Stimulated activated CD8-positive, alpha-beta memory T cell treated with anti-CD3 and anti-CD28 coated beads, Interleukin-15, amount 100 ng/mL, for 1 hour (primary cell): ENCODE data around the gene TMED9.

Experiments
- DNase-seq: peaks from one replicate; pipeline ENCODE4 v3.0.0-alpha.2; 2020; ENCODE audit warnings: low read depth

Gene TMED9

DNA sequence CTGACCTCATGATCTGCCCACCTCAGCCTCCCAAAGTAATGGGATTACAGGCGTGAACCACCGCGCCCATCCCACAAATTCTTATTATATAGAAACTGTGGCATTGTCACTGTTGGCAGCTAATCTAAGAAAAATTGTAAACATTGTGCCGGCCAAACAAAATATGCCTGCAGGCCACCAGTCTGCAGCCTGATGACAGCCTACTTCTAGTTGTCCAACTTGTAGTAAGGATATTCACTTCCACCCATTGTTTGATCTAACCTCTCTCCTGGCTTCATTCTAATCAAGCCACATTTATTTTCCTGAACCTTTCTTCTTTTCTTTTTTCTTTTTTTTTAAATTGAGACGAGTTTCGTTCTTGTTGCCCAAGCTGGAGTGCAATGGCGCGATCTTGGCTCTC is 13.7 kb upstream of the TMED9 start:
- no peak for DNase-seq

GRCh38 chr5:177588413-177588909 is 3.5 kb upstream of the TMED9 start:
- DNase-seq, result no peak

DNA sequence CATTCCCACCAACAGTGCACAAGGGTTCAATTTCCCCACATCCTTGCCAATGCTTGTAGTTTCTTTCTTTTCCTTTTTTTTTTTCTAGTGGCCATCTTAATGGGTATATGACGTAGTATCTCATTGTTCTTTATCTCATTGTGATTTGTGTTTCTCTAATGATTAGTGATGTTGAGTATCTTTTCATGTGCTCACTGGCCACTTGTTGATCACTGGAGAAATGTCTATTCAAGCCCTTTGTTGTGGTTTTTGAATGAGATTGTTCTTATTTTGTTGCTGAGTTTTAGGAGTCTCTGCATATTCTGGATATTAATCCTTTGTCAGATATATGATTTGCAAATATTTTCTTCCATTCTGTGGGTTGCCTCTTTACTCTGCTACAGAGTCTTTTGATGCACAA is 1.6 kb upstream of the TMED9 start:
- no peak for DNase-seq

- DNase-seq, result no peak
Observed at GRCh38 chr5:177591690-177592009, 353 bp upstream of the TMED9 start.

DNA sequence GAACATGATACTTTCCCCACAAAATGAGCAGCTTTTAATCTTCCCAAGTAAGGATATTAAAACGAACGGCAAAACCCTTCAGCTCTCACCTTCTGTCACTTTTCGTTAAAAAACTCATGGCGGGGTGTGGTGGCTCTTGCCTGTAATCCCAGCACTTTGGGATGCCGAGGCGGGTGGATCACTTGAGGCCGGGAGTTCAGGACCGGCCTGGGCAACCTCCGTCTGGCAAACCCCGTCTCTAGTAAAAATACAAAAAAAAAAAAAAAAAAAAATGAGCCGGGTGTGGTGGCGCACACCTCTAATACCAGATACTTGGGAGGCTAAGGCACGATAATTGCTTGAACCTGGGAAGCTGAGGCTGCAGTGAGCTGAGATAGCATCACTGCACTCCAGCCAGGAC is 902 bp downstream of the TMED9 start:
- no peak for DNase-seq

GRCh38 chr5:177593511-177593910 is 1.5 kb downstream of the TMED9 start:
- DNase-seq, result no peak

DNA sequence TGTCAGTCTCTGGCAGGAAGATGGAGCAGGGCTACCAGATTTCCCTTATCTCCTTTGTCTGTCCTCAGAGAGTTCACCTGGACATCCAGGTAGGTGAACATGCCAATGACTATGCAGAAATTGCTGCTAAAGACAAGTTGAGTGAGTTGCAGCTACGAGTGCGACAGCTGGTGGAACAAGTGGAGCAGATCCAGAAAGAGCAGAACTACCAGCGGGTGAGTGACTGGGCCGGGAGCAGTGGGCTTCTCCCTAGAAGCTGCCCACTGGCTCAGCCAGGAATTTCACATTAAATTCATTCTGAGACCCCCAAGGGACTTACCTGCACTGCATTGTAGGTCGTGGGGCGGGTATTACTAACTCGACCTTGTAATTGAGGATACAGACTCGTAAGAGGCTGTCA is 2.1 kb downstream of the TMED9 start:
- no peak for DNase-seq

- no peak for DNase-seq
Observed at GRCh38 chr5:177595026-177595585, 3.1 kb downstream of the TMED9 start.

- DNase-seq, result no peak
Observed at GRCh38 chr5:177595991-177596774, 4.2 kb downstream of the TMED9 start.

GRCh38 chr5:177596775-177597238 is 4.8 kb downstream of the TMED9 start:
- no peak for DNase-seq

DNA sequence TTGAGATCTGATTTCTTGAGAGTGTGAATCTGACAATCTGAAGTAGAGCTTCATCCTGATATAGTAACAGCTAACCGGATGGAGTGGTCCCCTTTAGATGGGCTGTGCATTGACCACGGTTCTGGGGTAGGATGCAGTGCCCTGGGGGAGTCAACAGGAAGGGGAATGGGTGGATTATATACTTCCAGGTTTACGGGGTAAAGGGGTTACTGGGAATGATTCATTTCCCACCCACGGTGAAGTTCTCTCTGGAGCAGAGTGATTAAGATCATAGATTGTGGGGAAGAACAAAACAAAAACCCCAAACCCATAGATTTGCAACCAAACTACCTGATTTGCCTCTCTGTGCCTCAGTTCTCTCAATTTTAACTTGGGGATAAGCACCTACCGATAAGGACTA is 6.5 kb downstream of the TMED9 start:
- DNase-seq, result no peak

DNA sequence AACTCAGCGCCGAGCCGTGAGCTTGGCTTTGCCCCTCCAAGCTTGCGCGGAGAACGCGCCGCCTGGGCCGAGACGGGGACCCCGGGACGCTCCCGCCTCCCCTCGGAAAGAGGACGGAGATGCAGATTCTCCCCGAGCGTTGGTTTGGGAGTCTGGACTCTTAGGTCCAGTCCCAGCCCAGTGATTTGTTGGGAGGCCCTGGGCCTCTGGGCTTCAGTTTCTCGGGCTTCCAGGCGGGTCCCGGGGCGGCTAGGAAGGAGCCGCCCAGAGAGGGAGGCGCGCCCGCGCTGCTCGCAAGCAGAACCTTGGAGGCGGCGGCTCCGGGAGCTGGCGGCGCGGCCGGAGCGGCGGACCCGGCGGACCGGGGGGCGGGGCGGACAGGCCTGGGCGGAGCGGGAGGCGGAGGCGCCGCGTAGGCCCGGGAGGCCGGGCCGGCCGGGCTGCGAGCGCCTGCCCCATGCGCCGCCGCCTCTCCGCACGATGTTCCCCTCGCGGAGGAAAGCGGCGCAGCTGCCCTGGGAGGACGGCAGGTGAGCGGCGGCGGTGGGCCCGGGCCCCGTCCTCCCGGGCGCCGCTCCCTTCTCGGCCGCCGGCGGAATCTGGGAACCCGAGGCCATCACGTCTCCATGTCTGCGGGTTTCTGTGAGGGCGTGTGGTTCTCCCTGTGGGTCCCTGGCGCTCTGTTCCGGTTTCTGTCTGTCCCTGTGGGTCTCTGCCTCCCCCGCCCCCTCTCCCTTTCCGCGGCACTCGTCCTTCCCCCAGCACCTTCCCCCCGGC is 7.9 kb downstream of the TMED9 start, which contains the start of gene B4GALT7:
Gene B4GALT7 (plus strand): TSS at position 402 of the 777 bp plus-strand sequence. CDS start 79 bp downstream, at position 481.
- peak; percentile 58 for DNase-seq

- DNase-seq, result no peak
Observed at GRCh38 chr5:177600508-177601018, 8.6 kb downstream of the TMED9 start.

- DNase-seq, result no peak
Observed at GRCh38 chr5:177601126-177601525, 9.1 kb downstream of the TMED9 start.

DNA sequence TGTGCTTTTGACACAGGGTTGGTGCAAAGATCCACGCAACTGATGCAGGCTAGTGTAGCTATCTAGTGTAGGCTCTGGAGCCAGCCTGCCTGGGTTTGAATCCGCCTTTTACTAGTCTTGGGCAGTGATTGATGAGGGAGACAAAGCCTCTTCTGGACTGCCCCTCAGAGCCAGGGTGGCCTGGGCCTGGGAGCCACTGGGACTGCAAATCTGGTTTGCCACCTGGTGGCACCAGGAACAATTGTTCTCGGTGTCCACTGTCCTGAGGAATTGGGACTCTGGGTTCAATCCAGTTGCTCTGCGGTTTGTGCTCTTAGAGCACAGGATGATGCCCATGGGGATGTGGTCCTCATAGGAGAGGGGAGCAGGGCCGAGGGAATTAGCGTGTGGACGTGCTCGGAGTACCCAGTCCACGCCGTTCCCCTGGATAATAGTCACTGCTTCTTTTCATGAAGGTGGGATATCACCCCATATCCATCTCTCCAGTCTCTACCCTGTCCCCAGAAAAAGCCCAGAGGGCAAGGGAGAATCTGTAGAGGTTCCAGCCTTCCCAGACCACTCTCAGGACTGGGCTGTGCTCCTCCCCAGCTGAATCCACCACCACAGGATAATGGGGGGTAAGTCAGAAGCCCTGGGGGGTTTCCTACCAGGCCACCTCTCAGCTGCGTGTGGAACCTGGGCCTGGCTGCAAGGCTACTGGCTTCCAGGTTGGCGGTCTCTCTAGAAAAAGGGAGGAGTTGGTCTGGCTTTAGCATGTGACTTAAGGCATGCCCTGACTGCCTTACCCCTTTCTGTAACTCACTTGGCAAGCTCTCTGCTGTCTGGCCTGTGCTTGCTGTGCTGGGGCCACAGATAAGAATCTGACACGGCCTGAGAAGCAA is 9.8 kb downstream of the TMED9 start:
- no peak for DNase-seq

DNA sequence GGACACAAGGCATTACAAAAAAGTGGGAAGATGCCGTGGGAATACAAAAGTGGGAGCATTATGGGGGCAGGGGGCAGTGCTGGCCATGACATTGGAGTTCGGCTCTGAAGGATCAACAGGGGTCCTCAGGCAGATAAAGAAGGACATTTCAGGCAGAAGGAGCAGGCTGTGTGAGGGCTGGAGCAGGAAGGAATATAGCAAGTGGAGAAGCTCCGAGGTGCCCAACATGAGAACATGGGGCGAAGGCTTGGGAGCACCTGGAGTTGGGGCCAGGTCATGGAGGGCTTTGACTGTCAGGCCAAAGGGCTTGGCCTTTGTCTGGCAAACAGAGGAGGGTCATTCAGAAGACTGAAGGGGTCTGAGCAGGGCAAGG is 10.4 kb downstream of the TMED9 start:
- DNase-seq, result no peak

DNA sequence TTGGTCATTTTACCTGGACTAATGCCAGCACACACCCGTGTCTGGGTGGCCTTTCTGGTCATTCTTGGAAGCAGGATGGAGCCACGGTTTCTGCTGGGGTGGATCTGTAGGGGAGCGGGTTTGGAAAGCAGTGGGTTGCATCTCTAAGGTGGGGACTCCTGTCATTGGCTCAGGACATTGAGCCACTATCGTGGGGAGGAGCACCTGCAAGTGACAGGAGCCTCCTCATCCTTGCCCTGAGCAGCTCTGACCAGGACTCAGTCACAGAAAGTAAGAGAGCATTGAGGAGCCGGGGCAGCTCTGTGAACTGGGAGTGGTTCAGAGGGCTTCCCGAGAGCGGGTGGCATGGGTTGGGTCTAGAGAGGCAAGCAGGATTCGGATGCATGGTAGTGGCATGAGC is 11.6 kb downstream of the TMED9 start:
- DNase-seq, result no peak

DNA sequence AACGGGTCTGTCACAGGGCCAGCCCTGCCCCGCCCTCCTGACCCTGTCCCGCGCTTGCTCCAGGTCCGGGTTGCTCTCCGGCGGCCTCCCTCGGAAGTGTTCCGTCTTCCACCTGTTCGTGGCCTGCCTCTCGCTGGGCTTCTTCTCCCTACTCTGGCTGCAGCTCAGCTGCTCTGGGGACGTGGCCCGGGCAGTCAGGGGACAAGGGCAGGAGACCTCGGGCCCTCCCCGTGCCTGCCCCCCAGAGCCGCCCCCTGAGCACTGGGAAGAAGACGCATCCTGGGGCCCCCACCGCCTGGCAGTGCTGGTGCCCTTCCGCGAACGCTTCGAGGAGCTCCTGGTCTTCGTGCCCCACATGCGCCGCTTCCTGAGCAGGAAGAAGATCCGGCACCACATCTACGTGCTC is 12.1 kb downstream of the TMED9 start:
- no peak for DNase-seq

- no peak for DNase-seq
Observed at GRCh38 chr5:177604656-177605055, 12.7 kb downstream of the TMED9 start.

- DNase-seq, result no peak
Observed at GRCh38 chr5:177605078-177605477, 13.1 kb downstream of the TMED9 start.

GRCh38 chr5:177605667-177606066 is 13.7 kb downstream of the TMED9 start:
- no peak for DNase-seq
